ENCODE results near the gene WDR90.

WDR90 gene

DNA sequence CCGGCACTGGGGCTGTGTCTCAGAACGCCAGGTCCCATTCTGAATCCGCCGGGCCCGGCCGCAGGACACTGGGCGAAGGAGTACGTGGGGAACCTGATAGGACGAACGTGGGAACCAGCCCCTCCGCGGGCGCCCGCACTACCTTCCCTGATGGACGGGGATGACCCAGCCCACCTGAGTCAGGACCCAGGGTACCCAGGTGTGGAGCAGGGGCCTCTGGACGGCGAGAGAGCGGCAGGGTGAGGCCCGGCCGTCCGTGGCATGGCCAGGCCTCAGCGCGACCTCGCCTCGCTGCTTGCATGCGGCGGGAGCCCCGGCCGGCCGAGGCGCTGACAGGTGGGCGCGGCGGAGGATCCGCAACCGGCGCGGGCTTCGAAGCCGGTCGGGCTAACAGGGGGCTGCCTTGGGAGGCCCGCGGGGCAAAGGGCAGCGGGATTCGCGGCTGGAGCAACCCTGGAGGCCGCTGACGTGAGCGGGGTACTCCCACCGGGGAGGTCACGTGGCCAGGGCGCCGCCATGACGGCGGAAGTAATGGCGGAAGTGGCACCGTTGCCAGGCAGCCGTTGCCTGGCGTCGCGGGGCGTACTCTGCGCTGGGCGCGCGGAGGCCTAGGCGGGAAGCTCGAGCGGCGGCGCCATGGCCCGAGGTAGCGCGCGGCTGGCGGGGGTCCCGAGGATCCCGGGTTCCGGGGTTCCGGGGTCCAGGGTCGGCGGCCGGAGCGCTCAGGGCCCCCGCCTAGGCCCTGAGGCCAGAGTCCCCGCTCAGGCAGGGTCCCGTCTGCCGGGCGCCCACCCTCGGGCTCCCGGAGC, at the start of gene WDR90:
TSS of gene WDR90 (plus strand) at position 585 of the 809 bp plus-strand sequence. CDS start at position 637, 52 bp downstream.
- TF ChIP-seq CTCF (IDR thresholded peaks at IDR 0.05; ENCODE audit: insufficient read depth, low read depth, low read length, missing control alignments) = no peak
- H3K4me3 ChIP-seq (ENCODE audit: low read depth, low read length) = peak within 1 kb of the TSS; percentile 75
- DNase-seq (ENCODE audit: low read depth) = peak; percentile 94

DNA sequence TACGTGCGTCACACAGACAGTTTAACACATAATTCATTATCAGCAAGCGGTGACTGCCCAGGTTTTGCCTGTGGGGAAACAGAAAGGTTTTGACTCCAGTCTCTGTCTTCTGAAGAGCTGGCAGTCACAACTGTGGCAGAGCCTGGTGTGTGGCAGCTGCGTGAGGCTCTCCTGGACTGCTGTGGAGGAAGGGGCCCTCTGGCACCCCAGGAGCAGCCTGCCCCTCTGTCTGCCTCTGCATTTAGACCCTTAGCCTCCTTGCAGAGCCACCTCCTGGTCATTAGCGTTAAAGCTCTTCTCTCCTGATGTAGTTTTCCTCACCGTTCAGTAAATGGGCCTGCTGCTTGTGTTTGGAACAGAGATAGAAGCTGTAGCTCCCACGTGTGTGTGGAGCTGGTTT, 48.4 kb upstream of the WDR90 start:
- H3K4me3 ChIP-seq (ENCODE audit: low read depth, low read length) = no peak overlapping the region
- no peak for TF ChIP-seq CTCF (IDR thresholded peaks at IDR 0.05; ENCODE audit: insufficient read depth, low read depth, low read length, missing control alignments)
- no peak for DNase-seq (ENCODE audit: low read depth)

DNA sequence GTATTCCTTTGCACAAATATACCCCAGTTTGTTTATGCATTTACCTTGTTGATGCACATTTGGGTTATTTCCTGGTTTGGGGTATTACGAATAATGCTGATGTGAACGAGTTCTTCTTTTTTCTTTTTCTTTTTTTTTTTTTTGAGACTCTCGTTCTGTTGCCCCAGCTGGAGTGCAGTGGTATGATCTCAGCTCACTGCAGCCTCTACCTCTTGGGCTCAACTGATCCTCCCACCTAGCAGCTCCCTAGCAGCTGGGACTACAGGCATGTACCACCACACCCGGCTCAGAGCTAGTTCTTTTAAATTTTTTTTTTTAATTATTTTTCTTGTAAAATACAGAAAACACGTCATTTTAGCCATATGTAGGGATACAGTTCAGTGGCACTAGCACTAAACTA, 45.2 kb upstream of the WDR90 start:
- no peak overlapping the region for H3K4me3 ChIP-seq (ENCODE audit: low read depth, low read length)
- no peak for TF ChIP-seq CTCF (IDR thresholded peaks at IDR 0.05; ENCODE audit: insufficient read depth, low read depth, low read length, missing control alignments)

DNA sequence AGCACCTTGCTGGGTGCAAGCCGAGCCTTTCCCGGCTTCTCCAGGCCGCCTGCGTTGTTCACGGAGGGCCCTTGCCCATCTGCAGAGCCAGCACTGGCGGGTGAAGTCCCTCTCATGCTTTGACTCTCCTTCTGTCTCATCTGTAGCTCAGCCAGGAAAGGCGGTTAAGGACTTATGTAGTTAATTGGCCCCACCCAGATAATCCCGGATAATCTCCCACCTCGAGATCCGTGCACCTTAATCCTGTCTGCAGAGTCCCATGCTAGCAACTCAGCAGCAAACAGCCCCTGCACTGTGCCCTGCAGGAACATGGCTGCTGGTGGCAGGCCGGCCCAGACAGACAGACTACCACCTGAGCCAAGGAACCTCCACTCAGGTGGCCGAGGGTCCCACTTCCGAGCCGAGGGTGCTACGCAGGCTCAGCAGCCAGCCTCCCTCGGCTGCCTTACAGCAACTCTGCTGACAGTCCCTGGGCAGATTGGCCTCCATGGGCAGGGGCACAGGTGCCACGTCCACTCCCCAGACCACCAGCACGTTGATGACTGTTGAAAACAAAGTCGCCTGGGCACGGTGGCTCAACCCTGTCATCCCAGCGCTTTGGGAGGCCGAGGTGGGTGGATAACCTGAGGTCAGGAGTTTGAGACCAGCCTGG, 42.4 kb upstream of the WDR90 start:
- H3K4me3 ChIP-seq (ENCODE audit: low read depth, low read length) = no peak overlapping the region
- TF ChIP-seq CTCF (IDR thresholded peaks at IDR 0.05; ENCODE audit: insufficient read depth, low read depth, low read length, missing control alignments) = no peak
- no peak for DNase-seq (ENCODE audit: low read depth)

More for the DNA sequence above, 45.2 kb upstream of the WDR90 start:
- DNase-seq (ENCODE audit: low read depth) = no peak

DNA sequence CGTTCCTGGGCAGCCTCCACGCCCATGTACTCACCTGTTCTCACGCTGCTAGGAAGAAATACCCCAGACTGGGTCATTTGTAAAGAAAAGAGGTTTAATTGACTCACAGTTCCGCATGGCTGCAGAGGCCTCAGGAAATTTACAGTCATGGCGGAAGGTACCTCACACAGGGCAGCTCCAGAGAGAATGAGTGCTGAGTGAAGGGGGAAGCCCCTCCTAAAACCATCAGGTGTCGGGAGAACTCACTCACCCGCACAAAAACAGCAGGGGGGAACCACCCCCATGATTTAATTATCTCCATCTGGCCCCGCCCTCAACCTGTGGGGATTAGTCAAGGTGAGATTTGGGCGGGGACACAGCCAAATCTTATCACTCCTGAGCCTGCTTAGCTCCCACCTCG, 41.1 kb upstream of the WDR90 start:
- no peak overlapping the region for H3K4me3 ChIP-seq (ENCODE audit: low read depth, low read length)
- TF ChIP-seq CTCF (IDR thresholded peaks at IDR 0.05; ENCODE audit: insufficient read depth, low read depth, low read length, missing control alignments) = no peak
- peak; percentile 37 for DNase-seq (ENCODE audit: low read depth)

DNA sequence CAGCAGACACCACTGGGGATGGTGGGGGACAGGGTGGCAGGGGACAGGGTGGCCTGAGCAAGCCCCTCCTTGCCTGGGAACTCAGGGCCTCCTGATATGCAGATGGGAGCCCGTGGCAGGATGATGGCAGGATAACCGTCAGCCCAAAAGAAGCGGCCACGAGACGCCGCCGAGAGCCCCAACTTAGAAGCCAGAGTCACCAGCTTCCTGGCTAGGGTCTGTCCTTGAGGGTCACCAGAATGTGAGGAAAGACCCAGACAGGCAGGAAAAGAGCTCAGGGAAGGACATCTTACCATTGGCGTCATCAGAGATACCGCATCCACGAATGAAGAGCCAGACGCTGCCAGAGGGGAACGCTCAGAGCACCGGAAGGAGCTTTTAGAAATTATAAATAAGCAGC, 39.8 kb upstream of the WDR90 start:
- DNase-seq (ENCODE audit: low read depth) = no peak
- TF ChIP-seq CTCF (IDR thresholded peaks at IDR 0.05; ENCODE audit: insufficient read depth, low read depth, low read length, missing control alignments) = no peak
- H3K4me3 ChIP-seq (ENCODE audit: low read depth, low read length) = no peak overlapping the region

Measured in GM12865 (cell line).